Memory B cell (primary cell): ENCODE results near the gene FAM107B.
A peak's percentile ranks its signal among the peaks of the same experiment; 100 is the strongest.
"Not testable (repeated sequence)": the region's sequence is repeated elsewhere in the genome, so short reads cannot be mapped to it uniquely, and the experiment has no call there.

Source experiments
- ATAC-seq: fragments of 150-1000 bp; cut with Tn5 transposase; 2 replicates; pipeline ENCODE4 v1.10.0; 2021; ENCODE audit warnings: low read depth, mild to moderate bottlenecking, moderate library complexity
- DNase-seq, 2 donors: peaks; one replicate each; pipeline ENCODE4 v3.0.0; 2022; ENCODE audit warnings: low spot score in 2 of 2
- H3K27ac Mint-ChIP-seq: one replicate; pipeline ENCODE4 v1.8.0; 2022; ENCODE audit warnings: mild to moderate bottlenecking, moderate library complexity, mixed read lengths
- H3K27me3 Mint-ChIP-seq: one replicate; pipeline ENCODE4 v1.8.0; 2022; ENCODE audit warnings: mixed read lengths
- H3K36me3 Mint-ChIP-seq: one replicate; pipeline ENCODE4 v1.8.0; 2022; ENCODE audit warnings: mild to moderate bottlenecking, mixed read lengths
- H3K4me1 Mint-ChIP-seq: one replicate; pipeline ENCODE4 v1.8.0; 2022; ENCODE audit warnings: mixed read lengths
- H3K4me3 Mint-ChIP-seq: one replicate; pipeline ENCODE4 v1.8.0; 2022; ENCODE audit warnings: mild to moderate bottlenecking, moderate library complexity, mixed read lengths
- H3K9me3 Mint-ChIP-seq: one replicate; pipeline ENCODE4 v1.8.0; 2022; ENCODE audit warnings: mixed read lengths

FAM107B gene

DNA sequence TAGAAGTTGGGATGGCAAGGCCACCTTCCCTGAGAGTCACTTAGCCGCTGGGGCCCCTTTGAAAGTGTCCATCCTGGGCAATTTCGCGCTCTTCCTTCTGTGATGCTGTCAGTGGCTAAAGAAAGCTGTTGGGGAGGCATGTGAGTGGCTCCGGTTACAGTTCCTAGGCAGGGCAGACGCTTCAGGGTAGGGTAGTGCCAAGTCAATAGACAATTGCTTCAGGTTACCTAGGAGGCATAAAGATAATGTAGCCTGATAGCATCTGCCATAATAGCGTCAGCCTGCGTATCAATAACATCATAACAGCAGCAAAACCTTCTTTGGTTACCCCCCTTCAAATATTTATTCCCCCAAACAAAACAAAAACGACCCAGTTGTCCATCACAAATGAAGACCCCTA, at the start of gene FAM107B:
TSS of gene FAM107B (minus strand) at position 101 of the 400 bp plus-strand sequence. CDS start 234 bp downstream, outside the sequence.
- no peaks in the 10 kb centered on the region for H3K27me3 Mint-ChIP-seq
- ATAC-seq: no peak
- H3K4me1 Mint-ChIP-seq: peaks cover 2% of the 10 kb centered on the region
- no peak for DNase-seq
- H3K9me3 Mint-ChIP-seq: no peaks in the 10 kb centered on the region
- no peak within 1 kb of the TSS for H3K27ac Mint-ChIP-seq
- H3K36me3 Mint-ChIP-seq: no peaks in the 10 kb centered on the region
- no peak within 1 kb of the TSS for H3K4me3 Mint-ChIP-seq

DNA sequence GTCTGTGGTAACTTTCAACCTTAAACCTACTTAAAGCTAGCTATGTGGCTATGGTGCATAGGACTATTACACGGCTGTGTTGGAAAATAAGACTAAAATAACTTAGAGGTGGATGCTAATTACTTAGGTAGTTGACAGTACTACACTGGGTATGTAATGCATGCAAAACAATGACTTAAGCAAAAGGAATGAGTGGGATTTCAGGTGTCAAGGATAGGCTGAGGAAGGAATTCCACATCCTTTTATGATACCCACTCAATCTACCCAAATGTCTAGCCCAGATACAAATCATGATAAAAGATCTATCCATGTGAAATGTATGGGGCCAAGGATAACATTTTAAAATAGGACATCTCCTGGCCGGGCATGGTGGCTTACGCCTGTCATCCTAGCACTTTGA, 49.3 kb upstream of the FAM107B start:
- H3K27ac Mint-ChIP-seq: no peak overlapping the region
- H3K9me3 Mint-ChIP-seq: peaks cover 2% of the 10 kb centered on the region
- no peak for DNase-seq
- no peak overlapping the region for H3K4me3 Mint-ChIP-seq
- no peaks in the 10 kb centered on the region for H3K27me3 Mint-ChIP-seq
- no peak for ATAC-seq
- H3K36me3 Mint-ChIP-seq: peaks cover 1% of the 10 kb centered on the region
- peaks cover 13% of the 10 kb centered on the region for H3K4me1 Mint-ChIP-seq

DNA sequence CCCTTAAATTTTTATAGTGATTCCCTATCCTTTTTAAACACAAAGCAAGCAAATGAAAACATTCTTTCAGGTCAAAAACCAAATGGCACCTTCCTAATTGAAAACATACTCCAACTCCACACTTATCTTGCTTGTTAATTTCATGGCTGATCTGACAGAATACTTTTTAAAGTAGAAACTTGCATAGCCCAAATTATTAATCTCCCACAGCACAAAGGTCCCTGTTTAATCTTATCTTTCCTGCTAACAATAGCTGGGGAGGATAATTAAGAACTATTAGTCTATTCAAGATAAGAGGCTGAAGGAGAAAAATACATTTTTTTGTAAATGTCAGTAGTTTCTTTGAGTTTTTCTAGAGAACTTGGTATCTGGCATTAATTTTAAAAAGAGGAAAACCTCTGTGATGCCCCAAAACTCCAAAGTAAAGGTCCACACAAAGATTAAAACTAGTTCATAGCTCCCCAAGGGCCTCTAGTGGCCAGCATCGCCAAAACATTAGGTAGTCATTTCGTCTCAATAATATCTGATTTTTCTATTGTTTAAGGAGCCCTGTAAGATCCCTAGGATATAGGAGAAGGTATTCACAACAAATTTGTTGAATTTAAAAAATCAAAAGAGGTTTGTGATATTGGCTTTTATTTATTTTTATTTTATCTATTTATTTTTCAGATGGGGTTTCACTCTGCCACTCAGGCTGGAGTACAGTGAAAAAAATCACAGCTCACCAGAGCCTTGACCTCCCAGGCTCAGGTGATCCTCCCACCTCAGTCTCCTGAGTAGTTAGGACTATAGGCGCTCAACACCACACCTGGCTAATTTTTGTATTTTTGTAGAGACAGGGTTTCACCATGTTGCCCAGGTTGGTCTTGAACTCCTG, 48.4 kb upstream of the FAM107B start:
- peaks cover 2% of the 10 kb centered on the region for H3K9me3 Mint-ChIP-seq
- DNase-seq (peak; percentile 31 to 43), ATAC-seq (peak; percentile 72)
- H3K4me3 Mint-ChIP-seq: no peak overlapping the region
- no peaks in the 10 kb centered on the region for H3K27me3 Mint-ChIP-seq
- peaks cover 13% of the 10 kb centered on the region for H3K4me1 Mint-ChIP-seq
- H3K36me3 Mint-ChIP-seq: peaks cover 1% of the 10 kb centered on the region
- peak overlapping the region; percentile 22 for H3K27ac Mint-ChIP-seq

DNA sequence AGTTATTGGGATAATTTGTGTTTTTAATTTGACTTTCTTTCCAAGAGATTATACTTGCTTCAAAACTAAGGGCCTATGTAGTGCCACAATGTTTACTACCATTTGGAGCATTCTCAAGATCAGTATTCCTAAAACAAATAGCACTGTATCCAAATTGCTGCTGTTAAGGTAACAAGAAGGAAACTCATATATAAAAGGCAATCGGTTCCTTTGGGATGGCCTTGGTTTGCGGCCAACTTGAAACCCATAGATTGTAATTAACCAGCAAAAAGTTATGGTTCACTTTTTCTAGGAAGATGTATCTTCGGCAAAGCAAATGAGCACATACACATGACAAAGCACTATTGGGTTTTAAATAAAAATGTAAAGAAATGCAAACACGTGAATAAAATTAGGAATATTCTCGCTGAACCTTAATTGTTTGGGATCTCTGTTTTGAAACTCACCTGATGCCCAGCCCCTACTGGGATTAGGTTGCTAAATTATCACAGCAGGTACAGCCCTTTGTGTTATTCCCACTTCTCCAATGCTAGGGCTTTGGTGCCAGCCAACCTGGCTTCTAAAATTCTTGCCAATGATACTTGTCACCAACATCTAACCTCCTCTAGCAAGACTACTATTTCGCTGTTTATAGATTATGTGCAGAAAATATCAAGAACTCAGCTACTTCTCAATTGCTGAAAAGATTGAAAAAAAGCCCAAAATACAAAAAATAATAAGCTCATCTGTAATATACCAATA, 47.1 kb upstream of the FAM107B start:
- Mint-ChIP-seq H3K36me3 (peaks cover 1% of the 10 kb centered on the region), H3K27me3 (no peaks in the 10 kb centered on the region), H3K9me3 (peaks cover 3% of the 10 kb centered on the region), H3K27ac (no peak overlapping the region), H3K4me1 (peaks cover 13% of the 10 kb centered on the region), H3K4me3 (no peak overlapping the region)
- no peak for ATAC-seq
- DNase-seq: no peak

DNA sequence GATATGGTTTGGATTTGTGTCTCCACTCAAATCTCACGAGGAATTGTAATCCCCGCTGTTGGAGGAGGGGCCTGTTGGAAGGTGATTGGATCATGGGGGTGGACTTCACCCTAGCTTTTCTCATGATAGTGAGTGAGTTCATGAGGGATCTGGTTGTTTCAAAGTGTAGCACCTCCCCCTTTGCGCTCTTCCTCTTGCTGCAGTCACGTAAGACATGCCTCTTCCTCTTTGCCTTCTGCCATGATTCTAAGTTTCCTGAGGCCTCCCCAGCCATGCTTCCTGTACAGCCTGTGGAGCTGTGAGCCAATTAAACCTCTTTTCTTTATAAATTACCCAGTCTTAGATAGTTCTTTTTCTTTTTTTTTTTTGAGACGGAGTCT, 46.1 kb upstream of the FAM107B start:
- peaks cover 7% of the 10 kb centered on the region for H3K4me1 Mint-ChIP-seq
- ATAC-seq (no peak), DNase-seq (no peak)
- H3K27me3 Mint-ChIP-seq: no peaks in the 10 kb centered on the region
- no peak overlapping the region for H3K4me3 Mint-ChIP-seq
- H3K9me3 Mint-ChIP-seq: peaks cover 3% of the 10 kb centered on the region
- H3K36me3 Mint-ChIP-seq: peaks cover 1% of the 10 kb centered on the region
- no peak overlapping the region for H3K27ac Mint-ChIP-seq

DNA sequence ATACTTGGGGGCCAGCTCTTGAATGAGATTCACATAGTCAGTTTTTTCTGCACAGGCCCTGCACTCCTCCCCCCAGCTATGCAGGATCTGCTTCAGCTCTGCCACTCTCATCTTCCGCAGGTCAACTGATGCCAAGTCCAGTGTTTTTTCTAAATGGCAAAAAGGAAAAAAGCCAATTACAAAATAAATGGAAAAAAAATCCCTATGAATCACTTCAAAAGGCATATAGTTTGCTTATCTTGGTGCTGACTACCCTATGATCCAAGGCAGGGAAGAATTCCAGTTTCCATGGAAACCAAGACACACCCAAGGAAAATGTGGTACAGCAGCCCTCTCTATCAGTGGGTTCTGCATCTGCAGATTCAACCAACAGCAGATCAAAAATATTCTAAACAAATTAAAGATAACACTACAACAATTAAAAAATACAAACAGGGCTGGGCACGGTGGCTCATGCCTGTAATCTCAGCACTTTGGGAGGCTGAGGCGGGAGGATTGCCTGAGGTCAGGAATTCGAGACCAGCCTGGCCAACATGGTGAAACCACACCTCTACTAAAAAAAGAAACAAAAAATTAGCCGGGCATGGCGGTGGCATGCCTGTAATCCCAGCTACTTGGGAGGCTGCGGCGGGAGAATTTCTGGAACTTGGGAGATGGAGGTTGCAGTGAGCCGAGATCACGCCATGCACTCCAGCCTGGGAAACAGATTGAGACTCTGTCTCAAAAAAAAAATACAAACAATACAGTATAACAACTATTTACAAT, 45.5 kb upstream of the FAM107B start:
- Mint-ChIP-seq H3K27me3 (no peaks in the 10 kb centered on the region), H3K4me1 (peaks cover 6% of the 10 kb centered on the region), H3K27ac (no peak overlapping the region), H3K4me3 (no peak overlapping the region), H3K36me3 (peaks cover 1% of the 10 kb centered on the region), H3K9me3 (peaks cover 3% of the 10 kb centered on the region)
- DNase-seq: no peak
- no peak for ATAC-seq

DNA sequence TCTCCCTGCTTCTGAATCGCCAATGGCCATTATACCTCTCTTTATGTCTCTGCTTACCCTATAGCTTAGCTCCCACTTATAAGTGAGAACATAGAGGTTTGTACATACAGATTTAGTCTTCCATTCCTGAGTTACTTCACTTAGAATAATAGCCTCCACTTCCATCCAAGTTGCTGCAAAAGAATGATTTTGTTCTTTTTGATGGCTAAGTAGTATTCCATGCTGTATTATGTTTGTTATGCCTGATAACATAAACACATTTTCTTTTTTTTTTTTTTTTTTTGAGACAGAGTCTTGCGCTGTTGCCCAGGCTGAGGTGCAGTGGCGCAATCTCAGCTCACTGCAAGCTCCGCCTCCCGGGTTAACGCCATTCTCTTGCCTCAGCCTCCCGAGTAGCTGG, 42.0 kb upstream of the FAM107B start:
- H3K4me1 Mint-ChIP-seq, H3K27ac Mint-ChIP-seq, H3K27me3 Mint-ChIP-seq, H3K36me3 Mint-ChIP-seq, H3K9me3 Mint-ChIP-seq, DNase-seq, H3K4me3 Mint-ChIP-seq, ATAC-seq: not testable (repeated sequence)

DNA sequence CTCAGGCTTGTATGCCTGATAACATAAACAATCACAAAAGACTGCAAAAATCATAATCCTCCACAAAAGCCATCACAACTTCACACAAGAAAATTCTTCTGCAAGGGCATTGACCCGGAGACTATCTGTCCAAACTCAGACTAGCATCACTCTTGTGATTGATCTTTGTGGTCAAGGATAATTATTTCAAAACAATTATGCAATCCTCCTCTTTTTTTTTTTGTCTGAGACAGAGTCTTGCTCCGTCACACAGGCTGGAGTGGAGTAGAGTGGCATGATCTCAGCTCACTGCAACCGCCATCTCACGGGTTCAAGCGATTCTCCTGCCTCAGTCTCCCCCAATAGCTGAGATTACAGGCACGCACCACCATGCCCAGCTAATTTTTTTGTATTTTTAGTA, 41.0 kb upstream of the FAM107B start:
- DNase-seq (no peak), ATAC-seq (no peak)
- Mint-ChIP-seq H3K27me3 (no peaks in the 10 kb centered on the region), H3K4me3 (no peak overlapping the region), H3K4me1 (peaks cover 3% of the 10 kb centered on the region), H3K36me3 (no peaks in the 10 kb centered on the region), H3K9me3 (peaks cover 1% of the 10 kb centered on the region), H3K27ac (no peak overlapping the region)

DNA sequence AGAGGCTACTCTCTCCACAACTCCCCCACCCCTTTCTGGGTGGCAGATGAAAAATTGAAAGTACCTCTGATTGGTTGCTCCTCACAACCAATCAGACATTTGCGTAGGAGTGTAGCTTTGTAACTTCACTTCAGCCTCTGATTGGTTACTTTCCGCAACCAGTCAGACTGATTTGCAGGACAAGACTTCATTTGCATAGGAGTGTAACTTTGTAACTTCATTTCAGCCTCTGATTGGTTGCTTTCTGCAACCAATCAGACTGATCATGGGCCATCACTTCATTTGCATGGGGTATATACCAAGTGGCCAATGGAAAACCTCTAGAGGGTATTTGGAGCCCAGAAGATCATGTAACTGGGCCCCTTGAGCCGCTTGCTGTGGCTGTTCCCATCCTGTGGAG, 37.6 kb upstream of the FAM107B start:
- no peak overlapping the region for H3K27ac Mint-ChIP-seq
- H3K36me3 Mint-ChIP-seq: no peaks in the 10 kb centered on the region
- H3K27me3 Mint-ChIP-seq: no peaks in the 10 kb centered on the region
- peaks cover 2% of the 10 kb centered on the region for H3K4me1 Mint-ChIP-seq
- no peak overlapping the region for H3K4me3 Mint-ChIP-seq
- no peak for ATAC-seq
- no peak for DNase-seq
- H3K9me3 Mint-ChIP-seq: peaks cover 1% of the 10 kb centered on the region

DNA sequence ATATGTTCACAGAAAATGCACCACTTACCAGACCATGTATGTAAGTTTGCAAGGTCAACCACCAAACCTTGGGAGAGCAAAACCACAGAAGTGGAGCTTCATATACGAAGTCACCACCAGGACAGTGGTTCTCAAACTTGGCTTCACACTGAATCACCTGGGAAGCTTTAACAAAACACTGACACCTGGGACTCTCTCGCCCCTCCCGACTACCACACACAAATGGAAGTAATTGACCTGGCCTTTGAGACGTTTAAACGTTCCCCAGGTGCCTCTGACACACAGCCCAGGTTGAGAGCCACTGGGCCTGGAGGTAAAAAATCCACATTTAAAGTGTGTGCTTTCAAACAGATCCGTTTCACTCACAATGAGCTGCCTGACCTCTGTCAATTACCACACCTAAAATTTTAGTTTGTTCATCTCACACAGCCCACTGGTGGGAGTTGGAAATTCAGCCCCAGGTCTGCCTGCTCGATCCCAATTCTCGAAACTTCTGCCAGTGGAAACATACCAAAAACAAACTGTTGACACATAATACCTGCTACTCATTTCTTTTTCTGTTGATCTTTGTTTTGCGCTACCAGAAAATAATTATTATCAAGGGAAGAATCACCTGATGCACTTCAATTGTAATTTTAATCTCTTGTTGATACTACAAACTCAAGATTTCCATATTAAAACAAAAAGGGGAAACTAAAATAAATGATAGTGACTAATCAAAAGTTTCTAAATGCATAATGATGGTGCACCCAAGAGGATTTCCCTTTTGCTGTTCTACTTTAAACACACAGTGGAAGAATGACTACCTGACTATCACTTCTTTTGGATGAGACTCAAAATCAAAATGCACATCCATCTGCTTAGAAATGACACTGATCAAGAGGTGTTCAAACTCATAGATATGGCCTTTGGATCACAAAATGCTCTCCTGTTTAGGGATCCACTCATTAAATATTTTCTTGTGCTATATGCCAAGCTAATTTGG, 36.6 kb upstream of the FAM107B start:
- Mint-ChIP-seq H3K4me1 (peaks cover 2% of the 10 kb centered on the region), H3K27me3 (no peaks in the 10 kb centered on the region), H3K27ac (no peak overlapping the region), H3K36me3 (no peaks in the 10 kb centered on the region), H3K9me3 (no peaks in the 10 kb centered on the region), H3K4me3 (no peak overlapping the region)
- ATAC-seq: no peak
- DNase-seq: no peak

DNA sequence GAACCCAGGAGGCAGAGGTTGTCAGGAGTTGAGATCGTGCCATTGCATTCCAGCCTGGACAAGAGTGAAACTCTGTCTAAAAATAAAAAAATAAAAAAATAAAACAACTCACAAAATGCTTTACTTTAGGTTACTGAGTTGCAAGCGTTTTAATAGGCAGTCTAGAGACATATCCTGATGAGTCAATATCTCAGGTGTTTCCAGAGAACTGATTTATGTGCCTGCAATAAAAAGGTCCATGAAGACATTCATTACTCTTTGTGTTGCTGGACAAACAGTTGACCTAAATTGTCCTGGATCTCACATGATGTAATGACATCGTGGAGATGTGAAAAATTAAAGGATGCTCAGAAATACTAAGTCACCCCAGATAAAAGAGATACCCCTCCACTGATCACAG, 31.6 kb upstream of the FAM107B start:
- Mint-ChIP-seq H3K9me3 (no peaks in the 10 kb centered on the region), H3K27me3 (no peaks in the 10 kb centered on the region)
- ATAC-seq: no peak

DNA sequence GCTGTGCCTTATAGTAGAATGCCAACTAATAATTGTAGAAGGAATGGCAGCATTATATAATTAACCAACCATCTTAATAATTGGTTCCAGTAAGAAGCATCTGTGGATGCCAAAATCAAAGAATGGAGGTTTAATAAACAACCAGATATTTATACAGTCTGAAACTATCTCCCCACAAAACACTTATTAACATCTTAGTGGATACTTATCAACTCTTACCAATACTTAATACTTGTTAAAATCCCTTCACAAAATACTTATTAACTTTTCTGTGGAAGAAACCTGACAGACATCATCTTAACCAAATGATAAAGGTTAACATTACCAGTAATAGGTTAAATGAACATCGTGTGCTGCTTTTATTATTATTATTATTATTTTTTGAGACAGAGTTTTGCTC, 29.1 kb upstream of the FAM107B start:
- Mint-ChIP-seq H3K27ac (no peak overlapping the region), H3K4me3 (no peak overlapping the region), H3K9me3 (no peaks in the 10 kb centered on the region), H3K27me3 (no peaks in the 10 kb centered on the region), H3K4me1 (peaks cover 15% of the 10 kb centered on the region), H3K36me3 (no peaks in the 10 kb centered on the region)
- no peak for ATAC-seq
- no peak for DNase-seq

More for the DNA sequence above, 31.6 kb upstream of the FAM107B start:
- Mint-ChIP-seq H3K4me1 (peaks cover 1% of the 10 kb centered on the region), H3K27ac (no peak overlapping the region), H3K36me3 (no peaks in the 10 kb centered on the region), H3K4me3 (no peak overlapping the region)
- DNase-seq: no peak

DNA sequence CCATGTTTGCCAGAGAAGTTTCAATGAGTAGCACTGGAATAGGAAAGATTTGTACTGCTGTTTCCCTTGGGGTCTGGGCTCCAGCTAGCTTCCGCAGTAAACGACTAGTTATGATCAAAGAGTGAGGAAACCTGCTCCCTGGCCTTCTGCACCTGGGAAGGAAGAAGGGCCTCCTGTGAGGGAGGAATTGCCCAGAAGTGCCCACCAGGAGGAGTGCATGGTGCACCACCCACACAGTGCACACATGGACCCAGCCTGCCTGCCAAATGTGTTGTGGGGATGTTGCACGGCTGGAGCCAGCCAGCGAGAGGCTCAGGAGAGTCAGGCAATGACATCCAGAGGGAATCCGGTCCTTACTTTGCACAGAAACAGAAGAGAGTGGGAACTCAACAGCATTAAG, 27.0 kb upstream of the FAM107B start:
- Mint-ChIP-seq H3K27me3 (no peaks in the 10 kb centered on the region), H3K27ac (no peak overlapping the region), H3K4me3 (no peak overlapping the region)

More for the DNA sequence above, 27.0 kb upstream of the FAM107B start:
- DNase-seq (no peak), ATAC-seq (no peak)
- no peaks in the 10 kb centered on the region for H3K36me3 Mint-ChIP-seq
- no peaks in the 10 kb centered on the region for H3K9me3 Mint-ChIP-seq
- H3K4me1 Mint-ChIP-seq: peaks cover 26% of the 10 kb centered on the region
